A673 (cell line): ENCODE measurements around the gene PPP1R37. TPM values are rescaled to one million over a fixed set of nuclear protein-coding genes. Genes with fewer than 3 reads are reported as not detected.
A peak's percentile ranks its signal among the peaks of the same experiment; 100 is the strongest.

Source experiments
- BruUV-seq: library from RNA; stranded (reverse); fragments of 400-500 nt; replicated peaks from 2 replicates; lab custom pipeline; 2021; lab: Mats Ljungman, UMichigan
- CTCF ChIA-PET: fragments of 300-600 bp; sonication (Branson Sonifier 250); formaldehyde crosslinking; loops from one replicate; lab custom pipeline; 2022; ENCODE audit warnings: antibody characterized with exemption; lab: Charles Lee
- POLR2A ChIA-PET: fragments of 300-600 bp; sonication (Branson Sonifier 250); formaldehyde crosslinking; loops from one replicate; lab custom pipeline; 2022; ENCODE audit warnings: antibody characterized with exemption; ENCODE audit not compliant: low non-redundant PET; lab: Charles Lee
- DNase-seq: peaks from one replicate; pipeline ENCODE4 v3.0.0-alpha.2; 2015; ENCODE audit warnings: low spot score
- H3K27ac ChIP-seq: fragments of 200-600 bp; sonication (generic); 2 replicates; pipeline ENCODE4 v1.5.1; 2016; ENCODE audit warnings: mixed run types, low read depth, mild to moderate bottlenecking, mixed read lengths, antibody characterized with exemption, low read length; ENCODE audit not compliant: poor library complexity, severe bottlenecking
- H3K27me3 ChIP-seq: fragments of 200-600 bp; sonication (generic); replicated peaks from 2 replicates; pipeline ENCODE4 v1.6.1; 2017; ENCODE audit warnings: mixed run types, low read depth, mild to moderate bottlenecking, mixed read lengths, antibody characterized with exemption, low read length; ENCODE audit not compliant: insufficient read depth, poor library complexity
- H3K36me3 ChIP-seq: fragments of 200-600 bp; sonication (generic); 2 replicates; pipeline ENCODE4 v1.6.1; 2016; ENCODE audit warnings: mixed run types, mild to moderate bottlenecking, mixed read lengths, antibody characterized with exemption, low read length; ENCODE audit not compliant: insufficient read depth, poor library complexity, severe bottlenecking
- H3K4me1 ChIP-seq: fragments of 200-600 bp; sonication (generic); 2 replicates; pipeline ENCODE4 v1.6.1; 2017; ENCODE audit warnings: mixed run types, mild to moderate bottlenecking, mixed read lengths, antibody characterized with exemption, low read length; ENCODE audit not compliant: insufficient read depth, poor library complexity, severe bottlenecking
- H3K4me3 ChIP-seq: fragments of 200-600 bp; sonication (generic); 2 replicates; pipeline ENCODE4 v1.5.1; 2016; ENCODE audit warnings: low read depth, mixed run types, mild to moderate bottlenecking, mixed read lengths, low read length; ENCODE audit not compliant: poor library complexity, severe bottlenecking
- H3K9me3 ChIP-seq: fragments of 200-600 bp; sonication (generic); 2 replicates; pipeline ENCODE4 v1.6.1; 2016; ENCODE audit warnings: mixed run types, low read depth, mild to moderate bottlenecking, mixed read lengths, antibody characterized with exemption, low read length; ENCODE audit not compliant: poor library complexity, severe bottlenecking
- EZH2 ChIP-seq: fragments of 200-600 bp; sonication (generic); IDR thresholded peaks from 2 replicates; pipeline ENCODE4 v1.6.1; 2017; ENCODE audit warnings: borderline replicate concordance, low read depth, mild to moderate bottlenecking, mixed read lengths, antibody characterized with exemption, low read length; ENCODE audit not compliant: poor library complexity, severe bottlenecking
- intact Hi-C: fragments of 100-400 bp; cut with micrococcal nuclease; formaldehyde crosslinking; loops from one replicate; pipeline ENCODE4 v1.10.0; 2022; ENCODE audit not compliant: unreplicated experiment
- total RNA-seq: library from RNA; stranded (reverse); gene quantifications from 2 replicates; pipeline ENCODE4 v1.2.3, GENCODE V29; 2021
- TF ChIP-seq, protein P1 (sequence below): fragments of 300-800, 200-600 bp; sonication (generic); conservative IDR thresholded peaks from 2 replicates; pipeline ENCODE4 v1.5.1; 2017; ENCODE audit warnings: low read depth, mild to moderate bottlenecking, antibody characterized with exemption, low read length, moderate library complexity, mixed read lengths

Gene PPP1R37
- total RNA-seq, 1 experiment from 2014 or later: 34.0 TPM

DNA sequence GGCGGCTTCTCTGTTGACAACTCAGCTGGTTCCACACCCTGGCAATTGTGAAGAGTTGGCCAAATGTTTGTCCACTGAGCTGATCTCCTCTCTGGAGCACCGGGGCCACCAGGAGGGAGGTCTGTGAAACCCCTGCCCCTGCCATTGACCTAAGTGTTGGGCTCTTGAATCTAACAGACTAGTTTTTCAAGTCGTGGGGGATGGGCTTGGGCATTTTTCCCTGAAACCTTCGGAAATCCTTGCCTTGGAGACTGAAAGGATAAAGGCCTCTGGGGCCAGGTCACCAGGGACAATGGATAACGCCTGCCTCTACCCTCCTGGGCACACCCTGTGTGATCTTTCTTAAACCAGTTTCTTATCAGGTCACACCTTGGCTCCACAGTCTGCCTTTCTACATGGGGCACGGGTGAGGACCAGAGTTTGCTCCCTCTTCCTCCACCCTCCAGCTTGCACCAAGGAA, 13.0 kb upstream of the PPP1R37 start:
- Histone ChIP-seq H3K27ac (peak overlapping the region; percentile 93), H3K36me3 (peaks cover 9% of the 10 kb centered on the region), H3K27me3 (no peaks in the 10 kb centered on the region), H3K4me1 (peaks cover 11% of the 10 kb centered on the region), H3K9me3 (no peaks in the 10 kb centered on the region), H3K4me3 (peak overlapping the region; percentile 94)
- ChIA-PET POLR2A (no interaction called here), CTCF (no interaction called here)
- no TSS peak for BruUV-seq
- TF ChIP-seq, protein P1, sequence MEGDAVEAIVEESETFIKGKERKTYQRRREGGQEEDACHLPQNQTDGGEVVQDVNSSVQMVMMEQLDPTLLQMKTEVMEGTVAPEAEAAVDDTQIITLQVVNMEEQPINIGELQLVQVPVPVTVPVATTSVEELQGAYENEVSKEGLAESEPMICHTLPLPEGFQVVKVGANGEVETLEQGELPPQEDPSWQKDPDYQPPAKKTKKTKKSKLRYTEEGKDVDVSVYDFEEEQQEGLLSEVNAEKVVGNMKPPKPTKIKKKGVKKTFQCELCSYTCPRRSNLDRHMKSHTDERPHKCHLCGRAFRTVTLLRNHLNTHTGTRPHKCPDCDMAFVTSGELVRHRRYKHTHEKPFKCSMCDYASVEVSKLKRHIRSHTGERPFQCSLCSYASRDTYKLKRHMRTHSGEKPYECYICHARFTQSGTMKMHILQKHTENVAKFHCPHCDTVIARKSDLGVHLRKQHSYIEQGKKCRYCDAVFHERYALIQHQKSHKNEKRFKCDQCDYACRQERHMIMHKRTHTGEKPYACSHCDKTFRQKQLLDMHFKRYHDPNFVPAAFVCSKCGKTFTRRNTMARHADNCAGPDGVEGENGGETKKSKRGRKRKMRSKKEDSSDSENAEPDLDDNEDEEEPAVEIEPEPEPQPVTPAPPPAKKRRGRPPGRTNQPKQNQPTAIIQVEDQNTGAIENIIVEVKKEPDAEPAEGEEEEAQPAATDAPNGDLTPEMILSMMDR: no peak
- TF ChIP-seq EZH2: no peak
- intact Hi-C loops: no loop called here
- no peak for DNase-seq

DNA sequence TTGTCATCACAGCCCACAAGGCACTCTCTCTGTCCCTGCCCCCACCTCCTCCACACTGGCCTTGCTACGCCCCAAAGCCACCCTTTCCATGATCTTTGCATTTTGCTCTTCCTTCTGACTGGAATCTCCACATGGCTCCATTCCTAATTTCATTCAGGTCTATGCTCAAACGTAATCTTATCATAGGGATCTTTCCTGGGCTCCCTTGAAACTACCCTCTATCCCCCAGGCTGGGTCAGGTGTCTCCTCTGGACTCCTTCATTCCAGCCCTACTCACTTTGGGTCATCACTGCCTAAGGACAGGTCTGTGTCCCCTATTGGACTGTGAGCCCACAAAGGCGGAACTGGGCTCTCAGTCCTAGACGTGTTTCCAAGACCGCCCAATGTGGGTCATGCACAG, 10.8 kb upstream of the PPP1R37 start:
- no peaks in the 10 kb centered on the region for H3K27me3 ChIP-seq
- no peaks in the 10 kb centered on the region for H3K9me3 ChIP-seq
- no TSS peak for BruUV-seq
- H3K27ac ChIP-seq: no peak overlapping the region
- no peak for TF ChIP-seq EZH2
- TF ChIP-seq, protein P1: no peak
- POLR2A ChIA-PET: no interaction called here
- CTCF ChIA-PET: no interaction called here
- no peak overlapping the region for H3K4me3 ChIP-seq
- H3K4me1 ChIP-seq: peaks cover 4% of the 10 kb centered on the region
- intact Hi-C loops: no loop called here
- H3K36me3 ChIP-seq: peaks cover 9% of the 10 kb centered on the region
- DNase-seq: no peak

DNA sequence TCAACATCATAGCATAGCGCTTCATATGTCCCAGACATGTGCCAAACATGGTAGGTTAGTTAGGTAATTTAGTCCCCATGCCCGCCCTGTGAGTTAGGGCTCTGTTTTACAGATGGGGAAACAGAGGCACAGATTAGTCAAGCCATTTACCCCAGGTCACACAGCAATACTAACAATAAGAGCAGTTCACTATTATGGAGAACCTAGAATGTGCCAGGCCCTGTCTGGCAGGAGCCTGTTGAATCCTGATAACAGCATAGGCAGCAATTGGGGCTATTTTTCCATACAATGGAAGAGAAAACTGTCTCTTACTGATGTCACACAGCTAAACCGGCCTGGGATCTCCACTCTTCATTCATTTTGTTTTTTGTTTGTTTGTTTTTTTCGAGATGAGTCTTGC, 6.5 kb upstream of the PPP1R37 start:
- H3K36me3 ChIP-seq: peaks cover 17% of the 10 kb centered on the region
- H3K4me1 ChIP-seq: peaks cover 8% of the 10 kb centered on the region
- no peak for DNase-seq
- BruUV-seq: no TSS peak
- intact Hi-C loops: no loop called here
- CTCF ChIA-PET: no interaction called here
- no peaks in the 10 kb centered on the region for H3K9me3 ChIP-seq
- H3K27ac ChIP-seq: no peak overlapping the region
- H3K4me3 ChIP-seq: no peak overlapping the region
- POLR2A ChIA-PET: no interaction called here
- TF ChIP-seq, protein P1: no peak
- TF ChIP-seq EZH2: no peak
- H3K27me3 ChIP-seq: no peaks in the 10 kb centered on the region
